ENCODE results near the gene PTPRN2.

The PTPRN2 gene

DNA sequence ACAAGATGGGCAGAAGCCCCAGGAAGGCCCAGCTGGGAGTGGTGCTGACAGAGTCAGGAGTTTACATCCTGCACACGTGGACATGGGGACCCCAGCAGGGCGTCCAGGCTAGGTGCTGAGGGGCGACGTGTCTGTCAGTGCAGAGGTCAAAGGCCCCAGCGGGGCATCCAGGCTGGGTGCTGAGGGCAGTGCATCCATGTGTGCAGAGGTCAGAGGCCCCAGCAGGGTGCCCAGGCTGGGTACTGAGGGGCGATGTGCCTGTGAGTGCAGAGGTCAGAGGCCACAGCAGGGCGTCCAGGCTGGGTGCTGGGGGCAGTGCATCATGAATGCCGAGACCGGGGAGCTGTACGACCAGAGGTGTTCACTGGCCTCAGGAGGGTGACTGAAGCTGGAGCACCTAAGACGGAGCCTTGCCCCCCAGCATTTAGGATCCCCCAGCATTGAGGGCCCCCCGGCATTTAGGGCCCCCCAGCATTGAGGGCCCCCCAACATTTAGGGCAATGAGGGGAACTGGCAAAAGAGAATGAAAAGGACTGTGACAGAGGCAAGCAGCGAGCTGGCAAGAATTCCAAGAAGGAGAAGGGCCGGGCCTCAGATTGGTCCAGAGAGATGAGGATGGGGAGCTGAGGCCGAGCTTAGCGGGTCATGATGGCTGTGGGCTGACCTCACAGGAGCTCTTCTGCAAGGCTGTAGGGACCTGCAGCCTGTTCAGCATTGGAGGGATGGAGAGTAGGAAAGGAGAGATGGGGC lies 474.9 kb downstream of the PTPRN2 start:
- no peak for DNase-seq (ENCODE audit: low read depth)

GRCh38 chr7:158111906-158112570 lies 475.6 kb downstream of the PTPRN2 start:
- DNase-seq (ENCODE audit: low read depth) = no peak

DNA sequence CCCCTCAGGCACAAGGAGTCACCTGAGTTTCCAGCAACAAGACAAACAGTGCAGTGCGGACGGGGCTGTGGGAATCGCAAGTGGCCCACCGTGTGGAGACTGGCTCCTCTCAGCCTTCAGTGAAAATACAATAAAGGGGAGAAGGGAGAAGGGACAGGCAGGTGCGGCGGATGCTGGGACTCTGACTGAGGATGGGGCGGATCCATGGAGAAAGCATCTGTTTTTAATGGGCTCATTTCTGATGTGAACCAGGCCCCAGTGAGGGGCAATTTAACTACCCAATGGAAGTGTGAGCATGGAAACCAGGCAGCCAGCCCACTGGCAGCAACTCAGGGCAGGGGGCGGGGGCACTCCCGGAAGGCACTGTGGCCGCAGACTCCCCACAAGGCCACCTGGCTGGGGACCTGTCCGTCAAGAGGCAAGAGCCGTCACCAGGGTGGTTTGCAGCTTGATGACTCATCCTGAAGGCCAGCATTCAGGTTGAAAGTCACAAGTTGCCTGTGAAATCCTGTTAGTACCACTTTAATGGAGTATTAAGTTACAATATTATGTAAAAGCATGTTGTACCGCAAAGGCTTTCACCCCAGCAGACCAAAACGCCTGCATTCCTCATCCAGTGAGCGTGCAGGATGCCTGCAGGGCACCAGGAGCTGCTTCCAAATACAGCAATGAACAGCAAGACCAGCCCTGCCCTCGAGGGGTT lies 476.4 kb downstream of the PTPRN2 start:
- DNase-seq (ENCODE audit: low read depth) = no peak

DNA sequence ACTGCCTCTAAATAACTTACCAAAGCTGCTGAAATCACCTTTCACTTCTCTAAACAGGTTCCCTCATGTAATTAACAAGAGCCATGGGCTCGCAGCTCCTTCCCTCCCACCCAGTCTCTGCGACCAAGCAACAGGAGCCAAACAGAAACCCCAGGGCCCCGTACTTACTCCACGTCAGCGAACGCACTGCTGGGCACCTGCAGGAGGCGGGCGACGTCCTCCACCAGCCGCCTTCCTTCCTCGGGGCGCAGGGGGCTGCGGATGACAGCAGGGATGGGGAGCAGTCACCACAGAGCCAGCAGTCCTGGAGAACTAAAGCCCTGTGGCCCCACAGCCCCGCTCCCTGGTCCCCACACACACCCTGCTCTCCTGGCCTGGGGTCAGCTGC lies 477.0 kb downstream of the PTPRN2 start:
- DNase-seq (ENCODE audit: low read depth) = no peak

GRCh38 chr7:158110034-158110590 lies 477.5 kb downstream of the PTPRN2 start:
- DNase-seq (ENCODE audit: low read depth) = no peak

GRCh38 chr7:158109364-158110033 lies 478.1 kb downstream of the PTPRN2 start:
- DNase-seq (ENCODE audit: low read depth) = no peak

GRCh38 chr7:158108646-158109293 lies 478.9 kb downstream of the PTPRN2 start:
- DNase-seq (ENCODE audit: low read depth) = no peak

DNA sequence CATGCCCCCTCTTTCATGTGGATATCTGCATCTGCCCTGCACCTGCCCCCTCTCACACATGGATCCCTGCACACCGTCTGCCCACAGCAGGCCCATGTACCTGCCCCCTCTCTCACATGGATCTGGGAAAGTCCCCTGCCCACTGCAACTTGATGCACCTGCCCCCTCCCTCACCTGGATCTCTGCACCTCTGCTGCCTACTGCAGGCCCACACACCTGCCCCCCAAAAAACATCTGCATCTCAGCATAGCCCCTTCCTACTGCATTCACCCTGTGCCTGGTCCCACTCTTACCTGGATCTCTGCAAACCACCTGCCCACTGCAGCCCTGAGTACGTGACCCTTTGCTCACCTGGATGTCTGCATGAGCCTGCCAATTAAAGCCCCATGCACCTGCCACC lies 479.8 kb downstream of the PTPRN2 start:
- no peak for DNase-seq (ENCODE audit: low read depth)

- no peak for DNase-seq (ENCODE audit: low read depth)
Observed at GRCh38 chr7:158106272-158106671, 481.4 kb downstream of the PTPRN2 start.

DNA sequence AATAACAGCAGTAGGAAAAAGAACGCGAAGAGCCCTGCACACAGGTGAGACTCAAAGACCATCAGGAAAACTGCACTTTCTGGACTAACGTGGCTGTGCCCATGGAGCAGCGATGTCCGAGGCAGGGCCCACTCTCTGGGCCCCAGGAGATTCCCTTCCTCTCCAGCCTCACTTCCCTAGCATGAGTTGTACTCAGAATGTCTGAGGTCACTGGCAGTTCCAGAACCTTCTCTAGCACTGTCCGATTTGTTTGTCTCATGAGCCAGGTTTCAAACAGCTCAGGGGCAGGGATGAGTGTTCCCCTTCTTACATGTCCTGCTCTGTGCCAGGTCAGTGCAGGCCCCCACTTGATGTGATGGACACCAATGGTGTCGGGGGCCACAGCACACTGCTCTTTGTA lies 484.2 kb downstream of the PTPRN2 start:
- no peak for DNase-seq (ENCODE audit: low read depth)

DNA sequence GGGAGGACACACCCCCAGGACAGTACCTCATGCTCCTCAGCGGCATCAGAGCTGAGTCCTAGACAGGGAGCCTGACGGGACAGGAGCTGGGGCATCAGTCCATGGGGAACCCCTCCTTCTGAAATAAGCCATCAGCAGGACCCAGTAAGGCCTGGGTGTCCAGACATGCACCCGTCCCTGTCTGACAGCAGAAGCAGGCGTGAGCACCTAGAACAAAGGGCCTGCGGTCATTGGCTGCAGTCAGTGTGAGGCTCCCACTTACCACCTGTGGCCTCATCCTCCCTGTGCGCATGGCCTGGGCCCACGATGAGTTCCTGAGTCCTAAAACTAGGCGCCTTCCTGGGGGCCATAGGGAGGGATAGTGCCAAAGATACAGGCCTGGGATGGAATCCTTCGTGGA lies 484.7 kb downstream of the PTPRN2 start:
- no peak for DNase-seq (ENCODE audit: low read depth)

GRCh38 chr7:158101821-158102450 lies 485.7 kb downstream of the PTPRN2 start:
- no peak for DNase-seq (ENCODE audit: low read depth)

- no peak for DNase-seq (ENCODE audit: low read depth)
Observed at GRCh38 chr7:158098125-158099030, 489.2 kb downstream of the PTPRN2 start.

DNA sequence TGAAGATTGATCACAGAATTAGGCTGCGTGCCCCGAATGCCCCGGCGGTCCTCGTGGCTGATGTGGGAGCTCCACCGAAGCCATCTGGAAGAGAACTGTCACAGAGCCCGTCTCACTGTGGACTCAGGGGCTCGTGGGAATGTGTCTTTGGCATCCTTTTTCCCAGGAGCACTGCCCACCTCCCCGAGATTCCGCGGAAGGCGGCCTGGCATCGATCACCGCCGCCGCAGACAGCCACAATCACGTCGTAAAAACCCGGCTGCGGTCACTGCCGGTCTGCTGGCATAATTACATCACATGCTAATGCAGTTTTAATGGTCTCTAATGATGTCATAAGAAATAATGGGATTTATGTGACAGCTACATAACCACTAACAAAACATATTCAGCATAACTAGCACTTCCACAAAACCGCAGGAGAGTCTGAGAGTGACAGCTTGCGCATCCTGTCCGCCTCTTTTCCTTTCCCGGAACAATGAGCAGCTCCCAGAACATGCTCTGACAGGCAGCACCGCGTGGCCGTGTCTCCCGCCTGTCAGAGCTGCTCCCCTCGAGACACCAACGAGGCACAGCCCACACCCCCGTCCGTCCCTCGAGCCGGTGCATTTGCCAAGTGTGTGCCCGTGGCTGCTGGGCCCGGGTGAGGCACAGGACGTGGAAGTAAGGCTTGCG lies 490.0 kb downstream of the PTPRN2 start:
- DNase-seq (ENCODE audit: low read depth) = no peak

GRCh38 chr7:158097106-158097452 lies 490.5 kb downstream of the PTPRN2 start:
- no peak for DNase-seq (ENCODE audit: low read depth)

DNA sequence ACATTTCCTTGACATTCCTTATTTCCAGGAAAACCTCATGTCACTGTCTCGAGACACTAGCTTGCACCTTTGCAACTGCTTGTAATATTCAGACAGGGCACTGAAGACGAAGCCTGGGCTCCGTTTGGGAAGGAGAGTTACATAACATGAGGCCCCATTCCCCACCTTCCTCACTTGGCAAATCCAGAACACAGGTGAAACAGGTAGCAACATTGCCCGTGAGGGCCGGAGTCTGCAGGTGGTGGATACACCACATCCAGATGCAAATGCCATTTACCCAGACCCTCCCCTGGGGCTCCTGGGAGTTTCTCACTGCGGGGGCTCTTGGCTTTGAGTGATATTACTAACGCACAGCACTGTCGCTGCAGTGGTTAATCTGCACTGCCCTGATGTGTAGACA lies 491.0 kb downstream of the PTPRN2 start:
- no peak for DNase-seq (ENCODE audit: low read depth)

- no peak for DNase-seq (ENCODE audit: low read depth)
Observed at GRCh38 chr7:158094671-158095226, 492.9 kb downstream of the PTPRN2 start.

DNA sequence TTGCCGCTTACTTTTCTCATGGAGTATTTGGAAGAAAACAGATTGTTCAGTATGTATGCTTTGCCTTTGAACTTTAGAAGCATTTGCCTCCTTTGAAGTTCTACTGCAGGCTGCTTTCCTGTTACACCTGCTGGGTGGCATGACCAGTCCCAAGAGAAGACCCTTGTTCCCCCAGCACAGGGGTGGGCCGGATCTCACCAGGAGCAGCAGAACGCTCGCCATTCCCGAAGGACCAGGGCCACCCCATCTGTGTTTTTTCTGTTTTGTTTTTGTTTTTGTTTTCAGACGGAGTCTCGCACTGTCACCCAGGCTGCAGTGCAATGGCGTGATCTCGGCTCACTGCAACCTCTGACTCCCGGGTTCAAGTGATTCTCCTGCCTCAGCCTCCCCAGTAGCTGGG lies 493.6 kb downstream of the PTPRN2 start:
- DNase-seq (ENCODE audit: low read depth) = no peak

GRCh38 chr7:158093156-158093796 lies 494.3 kb downstream of the PTPRN2 start:
- DNase-seq (ENCODE audit: low read depth) = no peak
